Kidney (tissue), 14 donors: ENCODE measurements around the gene CKB. TPM values are rescaled to one million over a fixed set of nuclear protein-coding genes. Genes with fewer than 3 reads are reported as not detected.

ENCODE experiments used
- DNase-seq, 5 donors: peaks; one replicate each; pipeline ENCODE4 v3.0.0-alpha.2; 2013 to 2020
- FAIRE-seq: peaks from 2 replicates; lab custom pipeline; 2012; peaks lifted over from hg19 to GRCh38; lab: Jason Lieb, UNC
- H3K27ac ChIP-seq, 2 donors: one replicate each; pipeline ENCODE4 v1.7.0; 2013; ENCODE audit warnings: low read depth in 2 of 2, low read length in 2 of 2, inconsistent platforms in 1 of 2
- H3K27me3 ChIP-seq: one replicate; pipeline ENCODE4 v1.7.1; 2013; ENCODE audit warnings: low read length, inconsistent platforms; ENCODE audit not compliant: control insufficient read depth, insufficient read depth
- H3K36me3 ChIP-seq, 3 donors: one replicate each; pipeline versions ENCODE4 v1.7.0 to v1.7.1; 2013; ENCODE audit warnings: low read length in 3 of 3, control low read depth in 1 of 3, inconsistent platforms in 1 of 3; ENCODE audit not compliant: insufficient read depth in 3 of 3, control insufficient read depth in 2 of 3
- H3K4me1 ChIP-seq, 3 donors: one replicate each; pipeline versions ENCODE4 v1.7.0 to v1.7.1; 2013; ENCODE audit warnings: low read length in 3 of 3, inconsistent platforms in 1 of 3, low read depth in 1 of 3; ENCODE audit not compliant: control insufficient read depth in 2 of 3, insufficient read depth in 2 of 3
- H3K4me3 ChIP-seq, 3 donors: one replicate each; pipeline versions ENCODE4 v1.7.0 to v1.8.1; 2013; ENCODE audit warnings: low read length in 3 of 3, control low read depth in 1 of 3, inconsistent platforms in 1 of 3
- H3K9ac ChIP-seq, 3 donors: one replicate each; pipeline versions ENCODE4 v1.7.0 to v1.7.1; 2013; ENCODE audit warnings: low read length in 3 of 3, control low read depth in 1 of 3, inconsistent platforms in 1 of 3
- H3K9me3 ChIP-seq, 3 donors: one replicate each; pipeline versions ENCODE4 v1.7.0 to v1.7.1; 2013; ENCODE audit warnings: low read length in 3 of 3, control low read depth in 1 of 3, inconsistent platforms in 1 of 3; ENCODE audit not compliant: control insufficient read depth in 2 of 3, insufficient read depth in 1 of 3
- intact Hi-C: fragments of 100-400 bp; cut with DNase I; formaldehyde crosslinking; loops from one replicate; pipeline ENCODE4 v1.11.1; 2022
- polyA plus RNA-seq: library from polyadenylated mRNA; stranded (reverse); fragments of 350-450 nt; fragmentation: Illumina TruSeq; extraction: RNeasy Lipid Tissue Mini Kit (QIAGEN cat#74804); gene quantifications from one replicate; pipeline ENCODE4 v1.2.3, GENCODE V29; 2014; ENCODE audit warnings: low read depth, low replicate concordance; ENCODE audit not compliant: insufficient read depth
- total RNA-seq: library from RNA; stranded (reverse); fragmentation: NEBNext Ultra II Directional; extraction: Animal tissue kit (Norgen Biotek cat#: 25700); gene quantifications from one replicate; pipeline ENCODE4 v1.2.1, GENCODE V29; 2021
- TF ChIP-seq, protein P1 (sequence below): IDR thresholded peaks from 3 replicates; pipeline ENCODE4 v1.5.1; 2012; ENCODE audit warnings: mild to moderate bottlenecking, moderate library complexity, borderline replicate concordance; ENCODE audit not compliant: insufficient read depth; ENCODE audit errors: extremely low read depth
- donor health status: control.
- donor health status: control.
- donor health status: control.
- donor health status: control.
- donor health status: control.
- donor health status: DM: yes; HTN: yes; CAD: no.
- donor health status: Normal renal cell carcinoma (clear cell type).

The CKB gene
- total and polyA plus RNA-seq, 2 donors from 2014 or later = 539 to 916 TPM

GRCh38 chr14:103499709-103500108 lies 22.9 kb downstream of the CKB start:
- FAIRE-seq (no peak), DNase-seq (no peak)
- TF ChIP-seq, protein P1, sequence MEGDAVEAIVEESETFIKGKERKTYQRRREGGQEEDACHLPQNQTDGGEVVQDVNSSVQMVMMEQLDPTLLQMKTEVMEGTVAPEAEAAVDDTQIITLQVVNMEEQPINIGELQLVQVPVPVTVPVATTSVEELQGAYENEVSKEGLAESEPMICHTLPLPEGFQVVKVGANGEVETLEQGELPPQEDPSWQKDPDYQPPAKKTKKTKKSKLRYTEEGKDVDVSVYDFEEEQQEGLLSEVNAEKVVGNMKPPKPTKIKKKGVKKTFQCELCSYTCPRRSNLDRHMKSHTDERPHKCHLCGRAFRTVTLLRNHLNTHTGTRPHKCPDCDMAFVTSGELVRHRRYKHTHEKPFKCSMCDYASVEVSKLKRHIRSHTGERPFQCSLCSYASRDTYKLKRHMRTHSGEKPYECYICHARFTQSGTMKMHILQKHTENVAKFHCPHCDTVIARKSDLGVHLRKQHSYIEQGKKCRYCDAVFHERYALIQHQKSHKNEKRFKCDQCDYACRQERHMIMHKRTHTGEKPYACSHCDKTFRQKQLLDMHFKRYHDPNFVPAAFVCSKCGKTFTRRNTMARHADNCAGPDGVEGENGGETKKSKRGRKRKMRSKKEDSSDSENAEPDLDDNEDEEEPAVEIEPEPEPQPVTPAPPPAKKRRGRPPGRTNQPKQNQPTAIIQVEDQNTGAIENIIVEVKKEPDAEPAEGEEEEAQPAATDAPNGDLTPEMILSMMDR = no peak
- no peak overlapping the region for H3K4me3 ChIP-seq
- peaks cover 0 to 46% (median 33%) of the 10 kb centered on the region in 3 donors for H3K36me3 ChIP-seq
- no peak overlapping the region for H3K9ac ChIP-seq
- H3K27ac ChIP-seq = no peak overlapping the region
- H3K4me1 ChIP-seq = peaks cover 0 to 7% (median 5%) of the 10 kb centered on the region in 3 donors
- no peaks in the 10 kb centered on the region for H3K27me3 ChIP-seq
- H3K9me3 ChIP-seq = no peaks in the 10 kb centered on the region
- intact Hi-C loops = no loop called here

DNA sequence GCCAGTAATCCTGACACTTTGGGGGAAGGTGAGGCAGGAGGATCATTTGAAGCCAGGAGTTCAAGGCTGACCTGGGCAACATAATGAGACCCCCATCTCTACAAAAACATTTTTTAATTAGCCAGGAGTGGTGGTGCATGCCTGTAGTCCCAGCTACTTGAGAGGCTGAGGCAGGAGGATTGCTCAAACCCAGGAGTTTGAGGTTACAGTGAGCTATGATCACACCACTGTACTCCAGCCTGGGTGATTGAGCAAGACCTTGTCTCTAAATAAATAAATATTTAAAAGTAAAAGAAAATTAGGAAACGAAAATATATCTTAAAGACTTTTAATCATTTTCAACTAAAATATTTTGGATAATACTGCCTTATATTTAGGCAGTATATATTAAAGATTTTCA lies 25.9 kb downstream of the CKB start:
- H3K36me3 ChIP-seq = peaks cover 4 to 34% (median 26%) of the 10 kb centered on the region in 3 donors
- TF ChIP-seq, protein P1 = no peak
- intact Hi-C loops = no loop called here

DNA sequence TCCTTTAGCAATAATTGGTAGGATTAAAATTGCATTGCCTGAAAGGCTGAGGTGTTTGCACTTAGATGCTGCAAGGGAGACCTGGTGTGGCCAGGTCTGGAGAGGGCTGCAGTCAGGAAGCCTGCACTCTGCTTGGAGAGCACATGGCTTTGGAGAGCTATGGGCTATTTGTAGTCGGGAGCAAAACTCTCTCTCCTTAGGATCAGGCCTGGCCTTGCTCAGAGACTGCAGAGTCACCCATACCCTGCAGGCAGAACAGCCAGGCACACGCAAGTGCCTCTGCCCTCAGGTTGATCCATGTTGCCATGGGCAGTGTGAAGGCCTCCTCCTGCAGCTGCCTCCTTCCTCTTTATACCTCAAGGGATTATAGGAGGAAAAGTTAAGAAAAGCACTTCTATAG lies 26.8 kb downstream of the CKB start:
- H3K27ac ChIP-seq = no peak overlapping the region
- no peak overlapping the region for H3K4me3 ChIP-seq
- FAIRE-seq (no peak), DNase-seq (no peak)
- H3K27me3 ChIP-seq = no peaks in the 10 kb centered on the region
- intact Hi-C loops = no loop called here
- H3K36me3 ChIP-seq = peaks cover 4 to 38% (median 22%) of the 10 kb centered on the region in 3 donors
- peaks cover 0 to 7% (median 5%) of the 10 kb centered on the region in 3 donors for H3K4me1 ChIP-seq
- TF ChIP-seq, protein P1 = no peak
- H3K9me3 ChIP-seq = no peaks in the 10 kb centered on the region
- H3K9ac ChIP-seq = no peak overlapping the region

More for the DNA sequence above, 25.9 kb downstream of the CKB start:
- H3K27ac ChIP-seq = no peak overlapping the region
- no peak for FAIRE-seq
- no peaks in the 10 kb centered on the region for H3K9me3 ChIP-seq
- no peaks in the 10 kb centered on the region for H3K27me3 ChIP-seq
- H3K4me1 ChIP-seq = peaks cover 0 to 7% (median 5%) of the 10 kb centered on the region in 3 donors
- no peak for DNase-seq
- H3K4me3 ChIP-seq = no peak overlapping the region
- H3K9ac ChIP-seq = no peak overlapping the region
